Measurements from ENCODE around the gene TIMM8B. TPM values are rescaled to one million over a fixed set of nuclear protein-coding genes. Genes with fewer than 3 reads are reported as not detected.

The TIMM8B gene
- total RNA-seq, 1 donor from 2014 or later = 59.4 TPM

- DNase-seq (ENCODE audit: extremely low spot score, unreplicated experiment) = no peak
- Mint-ChIP-seq H3K4me1 (ENCODE audit: unreplicated experiment) (peaks cover 1% of the 10 kb centered on the region), H3K9me3 (ENCODE audit: unreplicated experiment) (no peaks in the 10 kb centered on the region), H3K36me3 (ENCODE audit: unreplicated experiment) (peaks cover 55% of the 10 kb centered on the region), H3K27me3 (ENCODE audit: unreplicated experiment) (no peaks in the 10 kb centered on the region), H3K4me3 (ENCODE audit: unreplicated experiment) (no peak overlapping the region), H3K27ac (ENCODE audit: unreplicated experiment) (no peak overlapping the region)
- no peak for TF ChIP-seq CTCF (IDR thresholded peaks at IDR 0.05)
Measured at GRCh38 chr11:112042961-112043304, 43.6 kb downstream of the TIMM8B start.

- peaks cover 55% of the 10 kb centered on the region for H3K36me3 Mint-ChIP-seq (ENCODE audit: unreplicated experiment)
Measured at GRCh38 chr11:112042161-112042960, 44.2 kb downstream of the TIMM8B start.

GRCh38 chr11:112037527-112037926 lies 49.0 kb downstream of the TIMM8B start:
- no peak for TF ChIP-seq CTCF (IDR thresholded peaks at IDR 0.05)
- Mint-ChIP-seq H3K27me3 (ENCODE audit: unreplicated experiment) (no peaks in the 10 kb centered on the region), H3K4me3 (ENCODE audit: unreplicated experiment) (no peak overlapping the region), H3K9me3 (ENCODE audit: unreplicated experiment) (no peaks in the 10 kb centered on the region), H3K27ac (ENCODE audit: unreplicated experiment) (no peak overlapping the region), H3K36me3 (ENCODE audit: unreplicated experiment) (peaks cover 41% of the 10 kb centered on the region), H3K4me1 (ENCODE audit: unreplicated experiment) (no peaks in the 10 kb centered on the region)
- DNase-seq (ENCODE audit: extremely low spot score, unreplicated experiment) = no peak

More at GRCh38 chr11:112042161-112042960, 44.2 kb downstream of the TIMM8B start:
- TF ChIP-seq CTCF (IDR thresholded peaks at IDR 0.05) = no peak
- Mint-ChIP-seq H3K27ac (ENCODE audit: unreplicated experiment) (no peak overlapping the region), H3K4me3 (ENCODE audit: unreplicated experiment) (no peak overlapping the region), H3K27me3 (ENCODE audit: unreplicated experiment) (no peaks in the 10 kb centered on the region), H3K9me3 (ENCODE audit: unreplicated experiment) (no peaks in the 10 kb centered on the region), H3K4me1 (ENCODE audit: unreplicated experiment) (peaks cover under 1% of the 10 kb centered on the region)
- no peak for DNase-seq (ENCODE audit: extremely low spot score, unreplicated experiment)

Other genes with a start within 250 kb of the TIMM8B start
- 34.1 and 41.7 TPM in 2 replicates for gene ALG9, start 215.2 kb downstream of the TIMM8B start, total RNA-seq
- 1.9 and 2.5 TPM in 2 replicates for gene FDXACB1, start 207.6 kb downstream of the TIMM8B start, total RNA-seq
- 12.5 and 17.2 TPM in 2 replicates for gene CFAP68, start 207.2 kb downstream of the TIMM8B start, total RNA-seq
- 35.5 and 42.3 TPM in 2 replicates for gene CRYAB, start 175.0 kb downstream of the TIMM8B start, total RNA-seq
- 0.34 TPM in 1 of 2 replicates, not detected in the other for gene HSPB2, start 174.0 kb downstream of the TIMM8B start, total RNA-seq
- gene C11orf52, start 167.8 kb downstream of the TIMM8B start, total RNA-seq = 0.42 and 0.62 TPM in 2 replicates
- gene DIXDC1, start 149.4 kb downstream of the TIMM8B start, total RNA-seq = 9.7 and 10.6 TPM in 2 replicates
- gene DLAT, start 61.3 kb downstream of the TIMM8B start, total RNA-seq = 26.3 and 26.4 TPM in 2 replicates
- 2.0 and 2.3 TPM in 2 replicates for gene PIH1D2, start 12.7 kb downstream of the TIMM8B start, total RNA-seq
- gene NKAPD1, start 12.5 kb downstream of the TIMM8B start, total RNA-seq = 23.1 and 24.6 TPM in 2 replicates
- 71.6 and 82.0 TPM in 2 replicates for gene SDHD, start 117 bp upstream of the TIMM8B start, total RNA-seq
- gene IL18, start 77.3 kb upstream of the TIMM8B start, total RNA-seq = 0.59 and 0.68 TPM in 2 replicates
- gene TEX12, start 80.6 kb upstream of the TIMM8B start, total RNA-seq = 0.78 TPM in 1 of 2 replicates, not detected in the other
- 1.4 and 1.5 TPM in 2 replicates for gene BCO2, start 88.8 kb upstream of the TIMM8B start, total RNA-seq
- gene PTS, start 139.7 kb upstream of the TIMM8B start, total RNA-seq = 38.7 and 44.0 TPM in 2 replicates
- not detected in 2 replicates for gene PLET1, start 174.1 kb upstream of the TIMM8B start, total RNA-seq

Measured in osteocyte (in vitro differentiated cells).